Measurements from ENCODE around the gene CCDC81.

CCDC81 gene

DNA sequence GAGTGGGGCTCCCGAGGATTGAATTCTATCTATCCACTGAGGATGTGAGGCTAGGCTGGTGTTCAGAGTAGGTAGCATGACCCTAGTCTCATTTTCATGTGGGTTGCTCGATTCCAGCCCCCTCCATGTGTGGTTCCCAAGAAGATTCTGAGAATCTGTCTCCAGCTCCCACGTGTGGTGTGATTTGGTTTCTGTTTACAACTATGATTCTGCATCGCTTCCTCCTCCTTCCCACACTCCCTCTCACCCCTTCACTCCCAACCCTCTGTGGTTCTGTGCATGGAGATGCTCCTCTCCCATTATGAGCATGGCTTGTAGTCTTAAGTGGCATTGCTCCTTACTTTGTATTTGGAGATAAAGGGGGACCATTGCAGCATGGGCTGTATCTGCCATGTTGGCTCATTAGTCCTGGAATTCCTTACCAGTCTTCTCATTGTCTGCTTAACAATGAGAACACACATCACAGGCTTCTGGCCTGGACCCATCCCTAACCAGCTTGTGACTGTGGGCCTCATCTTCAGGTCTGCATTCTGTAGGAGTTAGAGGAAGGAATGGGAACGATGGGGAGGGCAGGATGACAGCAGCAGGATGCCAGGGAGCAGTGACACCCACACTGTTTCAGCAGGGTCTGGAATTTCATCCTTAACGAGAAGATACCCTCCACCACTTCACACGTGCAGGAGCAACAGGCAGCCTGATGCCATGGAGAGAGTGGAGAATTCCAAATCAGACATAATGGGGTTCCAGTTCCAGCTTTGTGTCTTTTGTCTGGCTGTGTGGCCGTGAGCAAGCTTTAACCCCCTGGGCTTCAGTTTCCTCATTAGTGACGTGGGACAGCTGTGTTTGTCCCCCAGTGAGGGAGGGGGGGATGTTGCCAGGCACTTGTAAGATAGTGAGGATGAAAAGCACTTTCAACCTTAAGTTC lies 86.0 kb downstream of the CCDC81 start:
- TF ChIP-seq POLR2AphosphoS5 (IDR thresholded peaks at IDR 0.05; ENCODE audit: low read depth), result no peak
- TF ChIP-seq, protein P1, sequence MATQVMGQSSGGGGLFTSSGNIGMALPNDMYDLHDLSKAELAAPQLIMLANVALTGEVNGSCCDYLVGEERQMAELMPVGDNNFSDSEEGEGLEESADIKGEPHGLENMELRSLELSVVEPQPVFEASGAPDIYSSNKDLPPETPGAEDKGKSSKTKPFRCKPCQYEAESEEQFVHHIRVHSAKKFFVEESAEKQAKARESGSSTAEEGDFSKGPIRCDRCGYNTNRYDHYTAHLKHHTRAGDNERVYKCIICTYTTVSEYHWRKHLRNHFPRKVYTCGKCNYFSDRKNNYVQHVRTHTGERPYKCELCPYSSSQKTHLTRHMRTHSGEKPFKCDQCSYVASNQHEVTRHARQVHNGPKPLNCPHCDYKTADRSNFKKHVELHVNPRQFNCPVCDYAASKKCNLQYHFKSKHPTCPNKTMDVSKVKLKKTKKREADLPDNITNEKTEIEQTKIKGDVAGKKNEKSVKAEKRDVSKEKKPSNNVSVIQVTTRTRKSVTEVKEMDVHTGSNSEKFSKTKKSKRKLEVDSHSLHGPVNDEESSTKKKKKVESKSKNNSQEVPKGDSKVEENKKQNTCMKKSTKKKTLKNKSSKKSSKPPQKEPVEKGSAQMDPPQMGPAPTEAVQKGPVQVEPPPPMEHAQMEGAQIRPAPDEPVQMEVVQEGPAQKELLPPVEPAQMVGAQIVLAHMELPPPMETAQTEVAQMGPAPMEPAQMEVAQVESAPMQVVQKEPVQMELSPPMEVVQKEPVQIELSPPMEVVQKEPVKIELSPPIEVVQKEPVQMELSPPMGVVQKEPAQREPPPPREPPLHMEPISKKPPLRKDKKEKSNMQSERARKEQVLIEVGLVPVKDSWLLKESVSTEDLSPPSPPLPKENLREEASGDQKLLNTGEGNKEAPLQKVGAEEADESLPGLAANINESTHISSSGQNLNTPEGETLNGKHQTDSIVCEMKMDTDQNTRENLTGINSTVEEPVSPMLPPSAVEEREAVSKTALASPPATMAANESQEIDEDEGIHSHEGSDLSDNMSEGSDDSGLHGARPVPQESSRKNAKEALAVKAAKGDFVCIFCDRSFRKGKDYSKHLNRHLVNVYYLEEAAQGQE (IDR thresholded peaks at IDR 0.05; ENCODE audit: insufficient replicate concordance, low read depth), result no peak
- TF ChIP-seq GABPA (IDR thresholded peaks at IDR 0.05; ENCODE audit: low read depth), result no peak
- TF ChIP-seq, protein P2, sequence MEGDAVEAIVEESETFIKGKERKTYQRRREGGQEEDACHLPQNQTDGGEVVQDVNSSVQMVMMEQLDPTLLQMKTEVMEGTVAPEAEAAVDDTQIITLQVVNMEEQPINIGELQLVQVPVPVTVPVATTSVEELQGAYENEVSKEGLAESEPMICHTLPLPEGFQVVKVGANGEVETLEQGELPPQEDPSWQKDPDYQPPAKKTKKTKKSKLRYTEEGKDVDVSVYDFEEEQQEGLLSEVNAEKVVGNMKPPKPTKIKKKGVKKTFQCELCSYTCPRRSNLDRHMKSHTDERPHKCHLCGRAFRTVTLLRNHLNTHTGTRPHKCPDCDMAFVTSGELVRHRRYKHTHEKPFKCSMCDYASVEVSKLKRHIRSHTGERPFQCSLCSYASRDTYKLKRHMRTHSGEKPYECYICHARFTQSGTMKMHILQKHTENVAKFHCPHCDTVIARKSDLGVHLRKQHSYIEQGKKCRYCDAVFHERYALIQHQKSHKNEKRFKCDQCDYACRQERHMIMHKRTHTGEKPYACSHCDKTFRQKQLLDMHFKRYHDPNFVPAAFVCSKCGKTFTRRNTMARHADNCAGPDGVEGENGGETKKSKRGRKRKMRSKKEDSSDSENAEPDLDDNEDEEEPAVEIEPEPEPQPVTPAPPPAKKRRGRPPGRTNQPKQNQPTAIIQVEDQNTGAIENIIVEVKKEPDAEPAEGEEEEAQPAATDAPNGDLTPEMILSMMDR (IDR thresholded peaks at IDR 0.05; ENCODE audit: insufficient read depth, low read length), result no peak
- no peak for TF ChIP-seq SPI1 (IDR thresholded peaks at IDR 0.05; ENCODE audit: borderline replicate concordance, low read depth)
- Histone ChIP-seq H3K4me3 (replicated peaks; ENCODE audit: insufficient read depth, low read length) (no peak overlapping the region), H3K27ac (replicated peaks) (no peak overlapping the region), H3K27me3 (ENCODE audit: insufficient read depth, poor library complexity, severe bottlenecking) (no peaks in the 10 kb centered on the region)
- DNase-seq (ENCODE audit: low read depth in 1 of 2, low spot score in 1 of 2), result no peak

DNA sequence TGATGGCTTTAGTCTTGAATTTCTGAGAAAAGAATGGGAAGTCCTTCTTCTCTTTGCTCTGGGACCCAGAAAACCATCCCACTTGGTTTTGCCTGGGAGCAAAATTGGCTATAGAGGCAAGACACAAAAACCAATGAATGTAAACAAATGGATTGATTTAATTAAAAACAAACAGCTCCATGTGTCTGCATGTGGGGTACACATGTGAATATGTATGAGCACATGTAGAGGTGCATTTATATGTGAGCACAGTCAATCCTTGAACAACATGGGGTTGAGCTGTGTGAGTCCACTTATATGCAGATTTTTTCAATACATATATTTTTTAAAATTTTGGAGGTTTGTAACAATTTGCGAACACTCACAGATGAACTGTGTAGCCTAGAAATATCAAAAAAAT lies 87.2 kb downstream of the CCDC81 start:
- H3K27ac ChIP-seq (replicated peaks), result no peak overlapping the region

DNA sequence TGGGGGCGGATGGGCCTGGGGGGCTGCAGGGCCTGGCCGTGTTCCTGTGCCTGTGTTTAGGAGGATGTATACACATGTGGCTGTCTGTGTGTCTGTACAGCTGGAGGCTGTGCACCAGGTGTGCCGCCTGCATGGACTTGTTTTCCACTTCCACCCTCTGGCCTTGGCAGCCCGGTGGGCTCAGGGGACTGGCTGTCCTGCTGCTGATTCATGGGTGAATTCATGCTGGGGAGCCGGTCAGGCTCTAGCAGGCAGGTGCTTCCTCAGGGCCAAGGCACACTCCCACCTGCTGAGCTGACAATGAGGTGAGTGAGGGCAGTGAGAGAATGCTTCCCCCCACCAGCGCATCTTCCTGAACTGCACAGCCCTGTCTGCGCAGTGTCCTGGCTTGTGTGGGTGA lies 88.4 kb downstream of the CCDC81 start:
- Histone ChIP-seq H3K27me3 (ENCODE audit: insufficient read depth, poor library complexity, severe bottlenecking) (no peaks in the 10 kb centered on the region), H3K27ac (replicated peaks) (no peak overlapping the region), H3K4me3 (replicated peaks; ENCODE audit: insufficient read depth, low read length) (no peak overlapping the region)
- no peak for DNase-seq (ENCODE audit: low read depth in 1 of 2, low spot score in 1 of 2)
- TF ChIP-seq, protein P2 (IDR thresholded peaks at IDR 0.05; ENCODE audit: insufficient read depth, low read length), result no peak

More for the DNA sequence above, 87.2 kb downstream of the CCDC81 start:
- Histone ChIP-seq H3K27me3 (ENCODE audit: insufficient read depth, poor library complexity, severe bottlenecking) (no peaks in the 10 kb centered on the region), H3K4me3 (replicated peaks; ENCODE audit: insufficient read depth, low read length) (no peak overlapping the region)
- TF ChIP-seq, protein P1 (IDR thresholded peaks at IDR 0.05; ENCODE audit: insufficient replicate concordance, low read depth), result no peak
- TF ChIP-seq SPI1 (IDR thresholded peaks at IDR 0.05; ENCODE audit: borderline replicate concordance, low read depth) (no peak), GABPA (IDR thresholded peaks at IDR 0.05; ENCODE audit: low read depth) (no peak), POLR2AphosphoS5 (IDR thresholded peaks at IDR 0.05; ENCODE audit: low read depth) (no peak)
- TF ChIP-seq, protein P2 (IDR thresholded peaks at IDR 0.05; ENCODE audit: insufficient read depth, low read length), result no peak
- DNase-seq (ENCODE audit: low read depth in 1 of 2, low spot score in 1 of 2), result no peak
